Raji (cell line): ENCODE data around the gene UXS1.

Experiments used
- POLR2A ChIP-seq: IDR thresholded peaks from 2 replicates; pipeline ENCODE4 v1.6.1; 2011; ENCODE audit warnings: low read depth, low read length, control low read depth; ENCODE audit not compliant: insufficient read depth

Gene UXS1

DNA sequence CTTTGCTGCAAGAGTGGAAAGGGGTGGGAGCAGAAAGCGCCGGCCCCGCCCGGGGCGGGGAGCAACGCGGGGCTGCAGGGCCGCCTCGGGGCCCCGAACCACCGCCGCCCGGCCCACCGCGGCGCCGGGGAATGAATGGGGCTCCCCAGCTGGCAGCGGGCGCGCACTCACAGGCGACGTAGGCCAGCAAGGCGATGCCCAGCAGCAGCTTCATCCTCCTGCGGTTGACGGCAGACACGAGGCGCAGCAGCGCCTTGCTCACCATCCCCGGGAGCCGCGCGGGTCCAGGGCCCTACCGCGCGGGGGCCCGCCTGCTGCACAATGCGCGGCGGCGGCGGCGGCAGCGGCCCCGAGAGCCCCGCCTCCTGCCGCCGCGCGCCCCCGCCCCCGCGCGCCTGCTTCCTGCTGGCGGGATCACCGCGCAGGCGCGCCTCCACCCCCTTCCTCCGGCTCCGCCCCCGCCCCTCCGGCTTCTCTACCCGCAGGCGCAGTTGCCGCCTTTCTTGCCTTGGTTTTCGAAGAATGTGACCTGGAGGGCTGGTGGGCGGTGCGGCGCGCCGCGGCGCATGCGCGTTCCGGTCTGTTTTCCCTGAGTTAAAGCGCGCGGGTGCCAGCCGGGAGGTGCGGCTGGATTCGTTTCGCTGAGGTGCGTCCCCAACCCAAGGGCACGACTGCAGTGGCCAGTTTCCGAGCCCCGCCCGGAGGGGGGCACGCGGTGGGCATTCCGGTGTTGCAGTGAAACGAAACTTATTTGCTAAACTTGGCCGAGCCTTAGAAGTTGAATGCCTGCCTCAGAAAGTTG is at the start of gene UXS1:
TSS of gene UXS1 (minus strand) at position 325 of the 802 bp plus-strand sequence. CDS start at position 265, 60 bp downstream.
- peak; percentile 83 for TF ChIP-seq POLR2A

- no peak for TF ChIP-seq POLR2A
Measured at GRCh38 chr2:106233350-106233706, 39.2 kb upstream of the UXS1 start.

DNA sequence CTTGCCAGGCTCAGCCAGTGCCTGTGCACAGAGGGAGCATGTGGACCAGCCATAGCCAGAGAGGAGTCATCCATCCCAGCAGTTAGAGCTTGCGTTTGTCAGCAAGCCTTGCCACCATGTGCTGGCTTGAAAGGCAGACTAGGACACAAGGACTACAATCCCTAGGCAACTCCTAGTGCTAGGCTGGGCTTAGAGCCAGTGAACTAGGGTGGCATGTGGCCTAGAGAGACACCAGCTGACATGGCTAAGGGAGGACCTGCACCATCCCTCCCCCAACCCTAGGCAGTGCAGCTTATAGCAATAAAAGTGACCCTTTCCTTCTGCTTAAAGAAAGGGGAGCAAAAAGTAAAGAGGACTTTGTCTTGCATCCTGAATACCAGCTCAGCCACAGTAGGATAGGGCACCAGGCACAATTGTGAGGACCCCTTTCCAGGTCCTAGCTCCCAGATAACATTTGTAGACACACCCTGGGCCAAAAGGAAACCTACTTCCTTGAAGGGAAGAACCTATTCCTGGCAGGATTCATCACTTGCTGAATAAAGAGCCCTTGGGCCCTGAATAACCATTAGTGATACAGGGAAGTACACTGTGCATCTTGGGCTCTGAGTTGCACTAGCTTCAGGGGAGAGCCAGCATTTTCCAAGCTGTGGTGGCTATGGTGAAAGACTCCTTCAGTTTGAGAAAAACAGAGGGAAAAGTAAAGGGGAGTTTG is 38.7 kb upstream of the UXS1 start:
- TF ChIP-seq POLR2A, result no peak

GRCh38 chr2:106223347-106223746 is 29.2 kb upstream of the UXS1 start:
- no peak for TF ChIP-seq POLR2A

DNA sequence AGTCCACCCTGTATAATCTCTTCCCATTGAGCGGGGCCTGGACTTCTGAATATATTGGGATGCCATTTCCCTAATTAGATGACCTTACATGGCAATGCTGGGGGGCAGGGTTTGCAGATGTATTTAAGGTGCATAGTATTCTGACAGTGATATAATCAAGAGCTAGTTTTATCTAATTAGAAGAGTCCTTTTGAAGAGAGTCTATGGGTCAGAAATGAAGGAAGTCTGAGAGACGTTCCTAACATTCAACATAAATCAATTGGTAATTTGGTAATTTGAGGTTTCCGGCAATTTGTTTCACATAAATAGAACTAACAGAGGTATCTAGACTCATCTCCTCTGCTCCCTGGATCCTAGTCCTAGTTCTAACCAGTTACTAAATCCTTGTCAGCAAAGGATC is 25.7 kb upstream of the UXS1 start:
- TF ChIP-seq POLR2A, result no peak

GRCh38 chr2:106208874-106209273 is 14.8 kb upstream of the UXS1 start:
- no peak for TF ChIP-seq POLR2A

- no peak for TF ChIP-seq POLR2A
Measured at GRCh38 chr2:106208399-106208798, 14.3 kb upstream of the UXS1 start.

DNA sequence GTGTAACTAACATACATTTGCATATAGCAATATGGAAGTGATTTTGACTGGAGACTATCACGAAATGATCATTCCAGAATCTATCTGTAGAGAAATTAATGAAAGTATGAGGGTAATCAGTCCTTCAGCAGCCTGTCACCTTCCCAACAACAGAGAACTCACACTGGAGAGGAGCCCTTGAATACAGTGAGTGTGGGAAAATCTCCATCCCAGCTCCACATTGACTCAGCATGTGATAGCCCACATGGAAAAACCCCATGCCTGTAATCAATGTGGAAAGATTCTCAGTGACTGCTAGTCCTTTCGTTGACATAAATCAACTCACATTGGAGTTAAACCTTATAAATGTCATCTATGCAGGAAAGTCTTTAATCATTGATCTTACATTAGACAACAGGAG is 13.1 kb upstream of the UXS1 start:
- no peak for TF ChIP-seq POLR2A

- no peak for TF ChIP-seq POLR2A
Measured at GRCh38 chr2:106205488-106205887, 11.4 kb upstream of the UXS1 start.

- no peak for TF ChIP-seq POLR2A
Measured at GRCh38 chr2:106201661-106202060, 7.6 kb upstream of the UXS1 start.

DNA sequence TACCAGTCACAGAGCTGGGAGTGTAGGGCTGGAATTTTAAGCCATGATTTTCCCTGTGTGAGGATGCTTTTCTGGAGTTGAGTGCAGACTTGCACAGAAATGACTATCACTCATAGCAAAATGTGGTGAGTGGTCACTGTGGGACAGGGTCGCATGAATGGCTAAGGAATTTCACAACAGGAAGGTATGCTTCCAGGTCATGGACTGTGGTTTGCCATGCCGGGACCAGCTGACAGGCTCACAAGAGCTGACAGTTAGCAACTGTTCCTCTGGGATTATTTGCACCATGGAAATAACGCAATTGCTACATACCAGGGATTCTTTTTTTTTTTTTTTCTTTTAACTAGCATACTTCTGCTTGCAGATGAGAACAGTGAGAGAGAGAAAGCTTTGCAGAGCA is 3.8 kb upstream of the UXS1 start:
- no peak for TF ChIP-seq POLR2A

DNA sequence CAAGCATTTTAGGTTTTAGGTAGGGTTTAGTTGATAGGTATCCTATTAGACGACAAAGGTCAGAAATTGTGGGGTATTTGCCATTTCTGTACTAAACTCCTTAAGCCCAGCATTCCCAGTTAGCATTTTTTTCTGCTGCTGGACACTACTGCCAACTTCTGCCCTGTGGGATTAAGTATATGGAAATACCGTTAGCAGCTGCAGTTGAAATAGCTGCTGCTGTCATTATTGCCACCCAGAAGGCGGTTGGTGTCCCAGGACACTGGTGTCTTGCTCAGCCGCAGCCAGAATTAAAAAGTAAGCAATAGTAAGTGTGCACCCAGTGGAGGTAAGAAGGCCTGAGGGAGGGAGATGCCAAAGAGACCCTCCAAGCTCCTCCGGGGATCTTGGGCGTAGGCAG is 1.9 kb upstream of the UXS1 start:
- no peak for TF ChIP-seq POLR2A

DNA sequence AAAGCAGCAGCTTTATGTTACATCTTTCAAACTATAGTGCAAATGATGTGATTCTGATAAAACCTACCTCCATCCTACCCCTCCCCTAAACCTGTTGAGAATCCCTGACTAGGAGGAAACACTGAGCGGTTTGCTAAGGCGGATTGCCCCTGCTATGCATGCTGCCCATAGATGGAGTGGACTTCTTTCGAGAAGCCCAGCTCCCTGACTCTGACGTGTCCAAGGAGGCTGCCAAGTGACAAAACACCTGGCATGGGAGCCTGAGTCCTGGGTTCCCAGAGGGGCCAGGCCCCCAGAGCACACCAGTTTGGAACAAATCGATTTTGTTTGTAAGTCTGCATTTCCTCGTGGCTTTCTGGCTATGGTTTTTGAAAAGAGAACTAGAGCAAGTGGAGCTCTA is 1.4 kb upstream of the UXS1 start:
- TF ChIP-seq POLR2A, result no peak

DNA sequence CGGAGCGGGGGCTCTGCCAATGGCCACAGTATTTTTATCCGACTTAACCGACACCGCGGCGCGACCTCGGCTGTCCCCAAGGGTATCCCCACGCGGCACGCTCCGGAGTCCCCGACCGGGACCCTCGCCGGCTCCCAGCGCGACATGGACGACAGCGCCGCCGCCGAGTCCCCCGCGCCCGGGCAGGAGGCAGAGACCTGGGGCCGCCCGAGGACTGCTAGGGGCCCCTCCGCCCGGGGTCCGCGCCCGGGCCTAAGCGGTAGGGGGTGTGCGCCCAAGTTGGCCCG is 468 bp downstream of the UXS1 start:
- TF ChIP-seq POLR2A, result no peak

GRCh38 chr2:106192752-106193689 is 1.1 kb downstream of the UXS1 start:
- no peak for TF ChIP-seq POLR2A
